Tibial nerve (tissue), 4 donors: ENCODE results near the gene IL1RAP.
A peak's percentile ranks its signal among the peaks of the same experiment; 100 is the strongest.

Experiments used
- EP300 ChIP-seq, 2 donors: sonication (generic); formaldehyde crosslinking; IDR thresholded peaks; one replicate each; pipeline ENCODE4 v1.6.1; 2017; ENCODE audit warnings: antibody characterized with exemption in 2 of 2, mild to moderate bottlenecking in 1 of 2
- POLR2A ChIP-seq, 2 donors: fragments of 450-650 bp; IDR thresholded peaks; one replicate each; pipeline ENCODE4 v1.6.1; 2017; ENCODE audit warnings: antibody characterized with exemption in 2 of 2, mild to moderate bottlenecking in 2 of 2, moderate library complexity in 2 of 2
- TF ChIP-seq, protein P1 (sequence below), 5 experiments: fragments of 200-600 bp in 3 of 5; fragments of 450-650 bp in 2 of 5; sonication (generic) in 3 of 5; IDR thresholded peaks; one replicate each; pipeline ENCODE4 v1.5.1; 2016 to 2019; ENCODE audit warnings: antibody characterized with exemption in 5 of 5, mild to moderate bottlenecking in 3 of 5, moderate library complexity in 2 of 5

GRCh38 chr3:190566043-190566933 lies 52.4 kb downstream of the IL1RAP start:
- TF ChIP-seq, protein P1, sequence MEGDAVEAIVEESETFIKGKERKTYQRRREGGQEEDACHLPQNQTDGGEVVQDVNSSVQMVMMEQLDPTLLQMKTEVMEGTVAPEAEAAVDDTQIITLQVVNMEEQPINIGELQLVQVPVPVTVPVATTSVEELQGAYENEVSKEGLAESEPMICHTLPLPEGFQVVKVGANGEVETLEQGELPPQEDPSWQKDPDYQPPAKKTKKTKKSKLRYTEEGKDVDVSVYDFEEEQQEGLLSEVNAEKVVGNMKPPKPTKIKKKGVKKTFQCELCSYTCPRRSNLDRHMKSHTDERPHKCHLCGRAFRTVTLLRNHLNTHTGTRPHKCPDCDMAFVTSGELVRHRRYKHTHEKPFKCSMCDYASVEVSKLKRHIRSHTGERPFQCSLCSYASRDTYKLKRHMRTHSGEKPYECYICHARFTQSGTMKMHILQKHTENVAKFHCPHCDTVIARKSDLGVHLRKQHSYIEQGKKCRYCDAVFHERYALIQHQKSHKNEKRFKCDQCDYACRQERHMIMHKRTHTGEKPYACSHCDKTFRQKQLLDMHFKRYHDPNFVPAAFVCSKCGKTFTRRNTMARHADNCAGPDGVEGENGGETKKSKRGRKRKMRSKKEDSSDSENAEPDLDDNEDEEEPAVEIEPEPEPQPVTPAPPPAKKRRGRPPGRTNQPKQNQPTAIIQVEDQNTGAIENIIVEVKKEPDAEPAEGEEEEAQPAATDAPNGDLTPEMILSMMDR (IDR thresholded peaks at IDR 0.05) = no peak
- TF ChIP-seq POLR2A (IDR thresholded peaks at IDR 0.05) (no peak), EP300 (IDR thresholded peaks at IDR 0.05) (peak; percentile 38 to 91)
